Right atrium auricular region (tissue), 2 donors: Measurements from ENCODE around the gene TINCR. TPM values are rescaled to one million over a fixed set of nuclear protein-coding genes. Genes with fewer than 3 reads are reported as not detected.

Experiments used
- DNase-seq: peaks from one replicate; pipeline ENCODE4 v3.0.0-alpha.2; 2019; ENCODE audit warnings: low spot score
- H3K27ac ChIP-seq, 2 donors: fragments of 200-600 bp; sonication (generic); 1 replicate in 1 of 2; 2 replicates in 1 of 2; pipeline ENCODE4 v1.5.1; 2016 to 2019
- H3K27me3 ChIP-seq, 2 donors: fragments of 200-600 bp; sonication (generic); one replicate each; pipeline versions ENCODE4 v1.5.1 to v1.6.0; 2017 to 2019
- H3K36me3 ChIP-seq: fragments of 200-600 bp; sonication (generic); one replicate; pipeline ENCODE4 v1.5.1; 2016
- H3K4me1 ChIP-seq, 2 donors: fragments of 200-600 bp; sonication (generic); one replicate each; pipeline versions ENCODE4 v1.5.1 to v1.6.0; 2017 to 2019
- H3K4me3 ChIP-seq, 2 donors: fragments of 200-600 bp; sonication (generic); 1 replicate in 1 of 2; 2 replicates in 1 of 2; pipeline ENCODE4 v1.5.1; 2017 to 2019; ENCODE audit warnings: mild to moderate bottlenecking in 1 of 2, moderate library complexity in 1 of 2
- H3K9me3 ChIP-seq, 2 donors: fragments of 200-600 bp; sonication (generic); one replicate each; pipeline ENCODE4 v1.5.1; 2019
- total RNA-seq, 2 donors: library from RNA; depleted of rRNA; stranded (reverse); fragments of >200 nt; gene quantifications; one replicate each; pipeline ENCODE4 v1.1.0, GENCODE V29; 2016
- TF ChIP-seq, protein P1 (sequence below), 2 donors: fragments of 200-600 bp; sonication (generic); IDR thresholded peaks; one replicate each; pipeline ENCODE4 v1.5.1; 2019; ENCODE audit warnings: antibody characterized with exemption in 2 of 2

The TINCR gene
- total RNA-seq, 2 donors from 2014 or later: 0.59 TPM; not detected in 1

DNA sequence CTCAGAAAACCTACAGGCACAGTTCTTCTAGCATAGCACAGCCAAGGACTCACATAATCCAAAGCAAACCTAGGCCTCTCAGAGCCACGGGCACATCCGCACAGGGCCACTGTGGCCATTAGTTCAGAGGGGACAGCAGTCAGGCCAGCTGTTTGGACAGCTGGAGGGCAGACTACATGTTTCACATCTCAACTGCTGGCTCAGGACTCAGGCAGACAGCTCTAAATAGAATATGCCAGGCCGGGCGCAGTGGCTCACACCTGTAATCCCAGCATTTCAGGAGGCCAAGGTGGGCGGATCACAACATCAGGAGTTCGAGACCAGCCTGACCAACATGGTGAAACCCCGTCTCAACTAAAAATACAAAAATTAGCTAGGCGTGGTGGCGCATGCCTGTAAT lies 28.0 kb upstream of the TINCR start:
- Histone ChIP-seq H3K4me3 (no peak overlapping the region), H3K9me3 (no peaks in the 10 kb centered on the region), H3K27me3 (no peaks in the 10 kb centered on the region), H3K4me1 (no peaks in the 10 kb centered on the region), H3K36me3 (peaks cover 99% of the 10 kb centered on the region), H3K27ac (no peak overlapping the region)
- no peak for DNase-seq
- TF ChIP-seq, protein P1, sequence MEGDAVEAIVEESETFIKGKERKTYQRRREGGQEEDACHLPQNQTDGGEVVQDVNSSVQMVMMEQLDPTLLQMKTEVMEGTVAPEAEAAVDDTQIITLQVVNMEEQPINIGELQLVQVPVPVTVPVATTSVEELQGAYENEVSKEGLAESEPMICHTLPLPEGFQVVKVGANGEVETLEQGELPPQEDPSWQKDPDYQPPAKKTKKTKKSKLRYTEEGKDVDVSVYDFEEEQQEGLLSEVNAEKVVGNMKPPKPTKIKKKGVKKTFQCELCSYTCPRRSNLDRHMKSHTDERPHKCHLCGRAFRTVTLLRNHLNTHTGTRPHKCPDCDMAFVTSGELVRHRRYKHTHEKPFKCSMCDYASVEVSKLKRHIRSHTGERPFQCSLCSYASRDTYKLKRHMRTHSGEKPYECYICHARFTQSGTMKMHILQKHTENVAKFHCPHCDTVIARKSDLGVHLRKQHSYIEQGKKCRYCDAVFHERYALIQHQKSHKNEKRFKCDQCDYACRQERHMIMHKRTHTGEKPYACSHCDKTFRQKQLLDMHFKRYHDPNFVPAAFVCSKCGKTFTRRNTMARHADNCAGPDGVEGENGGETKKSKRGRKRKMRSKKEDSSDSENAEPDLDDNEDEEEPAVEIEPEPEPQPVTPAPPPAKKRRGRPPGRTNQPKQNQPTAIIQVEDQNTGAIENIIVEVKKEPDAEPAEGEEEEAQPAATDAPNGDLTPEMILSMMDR (IDR thresholded peaks at IDR 0.05): no peak

DNA sequence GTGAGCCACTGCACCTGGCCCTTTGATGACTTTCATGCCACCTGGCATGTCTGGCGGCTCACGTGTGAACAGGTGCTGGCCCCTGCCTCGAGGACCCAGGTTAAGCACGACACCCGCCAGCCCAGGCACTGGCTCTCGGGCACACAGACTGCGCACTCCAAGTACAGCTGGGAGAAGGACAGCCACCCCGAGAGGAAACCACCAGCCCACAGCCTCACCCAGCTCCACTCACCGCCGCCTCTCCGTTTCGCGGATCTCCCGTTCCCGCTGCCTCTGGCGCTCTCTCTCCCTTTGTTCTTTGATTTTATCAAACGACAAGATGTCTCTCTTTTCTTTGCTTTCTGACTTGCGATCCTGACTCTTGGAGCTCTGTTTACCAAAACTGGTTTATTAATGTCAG lies 27.4 kb upstream of the TINCR start:
- no peaks in the 10 kb centered on the region for H3K9me3 ChIP-seq
- H3K27ac ChIP-seq: no peak overlapping the region
- H3K4me3 ChIP-seq: no peak overlapping the region
- peaks cover 99% of the 10 kb centered on the region for H3K36me3 ChIP-seq
- no peak for DNase-seq
- peaks cover 0 to 1% of the 10 kb centered on the region in 2 donors for H3K4me1 ChIP-seq
- TF ChIP-seq, protein P1 (IDR thresholded peaks at IDR 0.05): no peak
- H3K27me3 ChIP-seq: no peaks in the 10 kb centered on the region

DNA sequence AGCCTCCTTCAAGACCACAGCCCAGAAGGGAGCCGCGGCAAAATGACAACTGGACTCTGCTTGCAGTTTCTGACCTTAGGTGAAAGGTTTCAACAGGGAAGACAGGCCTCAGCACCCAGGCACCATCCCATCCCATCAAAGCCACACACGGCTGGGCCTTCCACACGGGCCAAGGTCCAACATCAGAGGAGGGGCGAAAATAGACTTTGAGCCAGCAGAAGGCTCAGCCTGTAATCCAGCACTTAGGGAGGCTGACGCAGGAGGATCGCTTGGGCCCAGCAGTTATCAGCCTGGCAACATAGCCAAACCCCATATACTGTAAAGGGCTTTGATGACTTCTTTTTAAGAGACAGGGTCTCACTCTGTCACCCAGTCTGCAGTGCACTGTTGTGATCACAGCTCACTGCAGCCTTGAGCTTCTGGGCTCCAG lies 26.8 kb upstream of the TINCR start:
- Histone ChIP-seq H3K4me3 (no peak overlapping the region), H3K36me3 (peaks cover 100% of the 10 kb centered on the region), H3K27ac (no peak overlapping the region), H3K27me3 (no peaks in the 10 kb centered on the region), H3K4me1 (peaks cover 0 to 7% of the 10 kb centered on the region in 2 donors), H3K9me3 (no peaks in the 10 kb centered on the region)
- no peak for DNase-seq
- TF ChIP-seq, protein P1 (IDR thresholded peaks at IDR 0.05): no peak

- peaks cover 99% of the 10 kb centered on the region for H3K36me3 ChIP-seq
- TF ChIP-seq, protein P1 (IDR thresholded peaks at IDR 0.05): no peak
- H3K9me3 ChIP-seq: no peaks in the 10 kb centered on the region
- H3K27me3 ChIP-seq: no peaks in the 10 kb centered on the region
- H3K4me1 ChIP-seq: peaks cover 0 to 14% of the 10 kb centered on the region in 2 donors
- H3K27ac ChIP-seq: no peak overlapping the region
- no peak for DNase-seq
- no peak overlapping the region for H3K4me3 ChIP-seq
Measured at GRCh38 chr19:5593343-5594255, 25.8 kb upstream of the TINCR start.

DNA sequence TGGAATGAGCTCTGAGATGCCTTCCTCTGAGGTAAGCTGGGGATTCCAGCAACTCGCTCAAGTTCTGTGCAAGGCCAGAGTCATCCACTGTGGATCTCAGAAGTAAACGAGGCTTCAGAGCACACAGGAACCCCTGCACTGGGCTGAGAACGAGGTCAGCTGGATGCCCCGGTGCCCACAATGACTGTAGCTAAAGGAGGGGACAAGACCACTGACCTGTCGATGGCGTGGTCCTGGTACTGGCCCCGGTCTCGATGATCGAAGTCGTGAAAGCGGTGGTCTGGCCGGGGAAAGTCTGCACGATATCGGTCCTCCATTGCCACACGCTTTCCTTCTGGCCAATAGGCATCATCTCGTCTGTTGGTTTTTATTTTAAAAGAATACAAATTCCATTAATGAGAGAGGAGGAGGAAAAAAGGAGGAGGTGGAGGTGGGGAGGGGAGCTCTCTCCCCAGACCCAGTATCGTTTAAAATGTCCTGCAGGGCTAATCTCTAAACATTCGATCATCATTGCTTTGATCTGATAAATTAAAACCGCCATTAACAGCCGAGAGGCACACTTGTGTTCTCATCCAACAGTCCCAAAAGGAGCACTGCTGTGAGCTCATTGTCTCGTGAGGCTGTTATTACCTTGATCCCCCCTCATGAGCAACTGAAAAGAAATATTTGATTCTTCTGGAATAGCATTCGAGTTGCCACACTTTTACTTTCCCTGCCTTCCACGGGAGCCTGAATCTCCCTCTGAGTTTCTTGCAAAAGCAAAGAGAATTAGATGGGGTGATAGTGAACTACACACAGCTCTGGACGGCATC lies 25.0 kb upstream of the TINCR start:
- Histone ChIP-seq H3K27me3 (no peaks in the 10 kb centered on the region), H3K9me3 (no peaks in the 10 kb centered on the region), H3K4me1 (peaks cover 0 to 23% of the 10 kb centered on the region in 2 donors), H3K4me3 (no peak overlapping the region), H3K36me3 (peaks cover 99% of the 10 kb centered on the region), H3K27ac (no peak overlapping the region)
- DNase-seq: no peak
- TF ChIP-seq, protein P1 (IDR thresholded peaks at IDR 0.05): no peak
